ENCODE results near the gene CPT1C.
A peak's percentile ranks its signal among the peaks of the same experiment; 100 is the strongest.
"Not testable (repeated sequence)": the region's sequence is repeated elsewhere in the genome, so short reads cannot be mapped to it uniquely, and the experiment has no call there.

Gene CPT1C

GRCh38 chr19:49710372-49710951 is 19.5 kb downstream of the CPT1C start:
- peak; percentile 70 for DNase-seq

DNA sequence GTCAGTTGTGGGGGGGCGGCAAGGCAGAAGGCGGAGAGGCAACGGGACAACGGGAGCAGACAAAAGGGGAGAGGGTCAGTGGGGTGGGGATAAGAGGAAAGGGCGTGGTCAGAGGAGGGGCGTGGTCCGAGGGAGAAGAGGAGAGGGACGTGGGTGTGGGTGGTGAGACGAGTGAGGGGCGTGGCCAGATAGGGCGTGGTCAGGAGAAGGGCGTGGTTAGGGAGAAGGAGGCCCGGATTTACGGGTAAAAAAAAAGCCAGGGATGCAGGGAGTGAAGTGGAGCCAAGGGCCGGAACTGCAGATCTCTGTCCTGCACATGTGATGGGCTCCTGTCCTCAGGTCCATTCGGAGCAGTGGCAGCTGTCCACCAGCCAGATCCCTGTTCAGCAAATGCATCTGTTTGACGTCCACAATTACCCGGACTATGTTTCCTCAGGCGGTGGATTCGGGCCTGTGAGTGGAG is 21.5 kb downstream of the CPT1C start:
- peak; percentile 84 for DNase-seq

GRCh38 chr19:49713236-49713845 is 22.4 kb downstream of the CPT1C start:
- peak; percentile 81 for DNase-seq

- no peak for DNase-seq
Observed at GRCh38 chr19:49716154-49716553, 25.2 kb downstream of the CPT1C start.

DNA sequence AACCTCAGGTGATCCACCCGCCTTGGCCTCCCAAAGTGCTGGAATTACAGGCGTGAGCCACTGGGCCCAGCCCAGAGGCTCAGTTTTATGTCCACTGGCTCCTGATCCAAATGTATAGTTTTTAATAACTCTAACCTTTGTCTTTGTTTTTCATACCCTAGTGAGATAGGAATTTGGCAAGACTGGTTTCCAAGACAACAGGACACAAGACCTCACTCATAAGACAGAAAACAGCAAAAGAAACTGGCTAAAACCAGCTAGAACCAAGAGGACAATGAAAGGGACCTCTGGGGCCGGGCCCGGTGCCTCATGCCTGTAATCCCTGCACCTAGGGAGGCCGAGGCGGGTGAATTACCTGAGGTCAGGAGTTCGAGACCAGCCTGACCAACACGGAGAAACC is 27.6 kb downstream of the CPT1C start:
- DNase-seq: no peak

GRCh38 chr19:49718991-49719390 is 28.1 kb downstream of the CPT1C start:
- DNase-seq: no peak

DNA sequence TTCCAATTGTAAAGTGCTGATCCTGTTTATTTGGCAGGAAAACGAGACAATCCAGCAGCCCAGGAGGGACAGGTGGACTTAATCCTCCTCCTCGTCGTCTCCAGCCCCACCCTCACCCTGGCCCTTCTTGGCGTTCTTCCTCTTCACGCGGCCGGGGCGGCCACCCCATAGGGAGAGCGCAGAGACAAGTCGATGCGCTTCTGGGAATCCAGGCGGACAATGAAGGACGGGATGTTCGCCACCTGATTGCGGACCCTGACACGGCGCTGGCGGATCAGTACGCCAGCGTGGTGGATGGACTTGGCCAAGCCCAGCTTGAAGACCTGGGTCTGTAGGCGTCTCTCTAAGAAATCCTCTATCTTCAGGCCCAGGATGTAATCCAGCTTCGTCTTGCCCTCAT is 28.5 kb downstream of the CPT1C start:
- DNase-seq: not testable (repeated sequence)

DNA sequence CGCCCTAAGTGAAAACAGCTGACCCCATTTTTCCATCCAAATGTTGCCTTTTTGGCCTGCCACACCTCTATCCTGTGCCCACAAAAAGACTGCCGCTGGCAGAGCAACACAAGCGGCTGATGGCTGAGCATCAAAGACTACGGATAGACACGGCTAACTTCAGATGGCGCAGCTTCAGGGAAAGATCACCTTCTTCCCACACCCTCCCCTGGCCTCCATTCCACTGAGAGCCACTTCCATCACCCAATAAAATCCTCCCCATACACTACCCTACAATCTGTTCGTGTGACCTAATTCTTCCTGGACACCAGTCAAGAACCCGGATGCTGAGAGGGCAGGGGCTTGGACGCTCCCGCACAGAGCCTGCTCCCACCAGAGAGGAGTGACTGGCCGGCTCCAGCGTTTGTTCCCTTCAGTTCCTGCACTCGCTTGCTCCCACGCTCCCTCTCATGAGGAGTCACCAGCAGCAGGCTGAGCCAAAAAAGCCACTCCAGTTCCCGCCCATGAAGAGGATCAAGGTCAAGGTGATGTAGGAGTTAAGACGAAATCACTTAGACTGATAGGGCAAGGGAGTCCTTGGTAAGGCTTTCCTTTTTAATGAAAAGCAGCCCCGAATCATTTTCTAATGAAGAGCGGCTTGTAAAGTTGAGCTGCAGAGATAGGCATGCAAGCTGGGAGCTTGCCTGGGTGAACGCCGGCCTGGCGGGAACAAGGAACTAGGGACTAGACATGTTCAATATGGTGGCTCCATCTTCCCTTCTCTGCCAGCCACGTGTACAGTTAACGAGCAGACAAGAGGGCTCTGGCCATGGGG is 36.5 kb downstream of the CPT1C start:
- DNase-seq: no peak

GRCh38 chr19:49730166-49730565 is 39.2 kb downstream of the CPT1C start:
- no peak for DNase-seq

DNA sequence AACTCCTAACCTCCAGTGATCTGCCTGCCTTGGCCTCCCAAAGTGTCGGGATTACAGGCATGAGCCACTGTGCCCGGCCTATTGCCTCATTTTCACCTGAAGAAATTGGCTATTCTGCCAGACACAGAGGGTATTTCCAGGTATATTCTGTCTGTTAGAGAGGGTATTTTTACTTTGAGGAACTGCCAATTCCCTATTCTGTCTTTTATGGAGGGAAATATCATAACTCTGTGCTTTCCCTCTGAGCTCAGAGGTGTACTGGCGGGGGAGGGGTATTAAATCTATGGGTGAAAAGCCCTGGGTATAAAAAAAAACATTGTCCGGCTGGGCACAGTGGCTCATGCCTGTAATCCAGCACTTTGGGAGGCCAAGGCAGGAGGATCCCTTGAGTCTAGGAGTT is 47.4 kb downstream of the CPT1C start:
- DNase-seq: no peak

DNA sequence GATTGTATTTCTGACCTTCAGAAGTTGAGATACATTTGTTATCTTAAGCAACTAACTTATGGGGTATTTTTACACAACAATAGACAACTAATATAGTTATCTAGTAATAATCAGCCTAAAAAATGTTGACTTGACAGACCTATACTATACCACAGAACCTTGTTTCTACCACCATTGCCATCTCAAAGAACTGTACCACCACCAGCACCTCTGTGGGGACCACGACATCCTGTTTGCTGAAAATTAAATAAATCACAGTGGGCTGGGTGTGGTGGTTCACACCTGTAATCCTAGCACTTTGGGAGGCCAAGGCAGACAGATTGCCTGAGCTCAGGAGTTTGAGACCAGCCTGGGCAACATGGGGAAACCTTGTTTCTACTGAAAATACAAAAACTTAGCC is 48.2 kb downstream of the CPT1C start:
- no peak for DNase-seq

GRCh38 chr19:49739933-49740332 is 49.0 kb downstream of the CPT1C start:
- DNase-seq: no peak

DNA sequence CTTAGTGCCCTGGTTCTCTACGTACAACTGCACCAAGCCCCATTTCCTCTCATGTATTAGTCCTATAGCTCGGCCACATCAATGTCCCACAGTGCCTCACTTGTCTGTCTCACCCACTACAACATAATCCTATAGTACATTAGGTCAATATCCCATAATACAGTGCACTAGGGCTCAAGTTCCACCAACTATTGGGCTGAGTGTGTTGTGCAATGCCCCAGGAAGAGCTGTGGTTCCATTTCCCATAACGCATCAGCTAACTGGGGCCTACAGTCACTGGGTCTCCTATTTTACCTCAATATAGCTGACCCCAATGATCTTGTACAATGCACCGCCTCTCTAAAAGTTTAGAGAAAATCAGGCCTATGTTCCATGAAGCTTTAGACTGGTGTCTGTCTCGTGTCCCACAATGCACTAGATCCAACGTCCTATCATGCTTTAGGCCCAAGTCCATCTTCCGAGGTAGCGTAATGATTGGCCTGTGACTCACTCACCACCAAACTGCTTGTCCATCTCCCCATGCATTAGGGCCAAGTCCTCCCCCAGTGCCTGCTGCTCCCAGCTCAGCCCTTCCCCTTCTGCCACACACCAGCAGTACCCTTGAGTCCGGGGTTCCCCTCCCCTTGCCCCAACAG is 50.4 kb downstream of the CPT1C start:
- DNase-seq: no peak

DNA sequence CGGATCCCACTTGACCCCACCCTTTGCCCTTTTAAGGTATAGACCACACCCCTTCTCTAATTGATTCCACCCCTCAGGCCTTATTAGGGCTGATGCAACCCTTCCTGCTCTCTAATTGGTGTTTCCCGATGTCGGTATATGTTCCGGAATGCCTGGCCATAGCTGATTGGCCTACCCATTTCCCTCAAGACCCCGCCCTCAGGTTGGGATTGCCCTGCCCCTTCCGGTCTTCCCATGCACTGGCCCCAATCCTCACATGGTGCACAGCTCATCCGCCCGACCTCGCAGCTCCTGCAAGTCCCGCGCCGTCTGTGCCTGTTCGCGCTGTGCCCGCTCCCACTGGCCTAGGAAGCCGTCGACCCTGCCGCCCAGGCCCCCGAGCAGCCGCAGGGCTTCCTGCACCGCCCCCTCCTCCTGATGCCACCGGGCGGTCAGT is 54.0 kb downstream of the CPT1C start:
- no peak for DNase-seq

DNA sequence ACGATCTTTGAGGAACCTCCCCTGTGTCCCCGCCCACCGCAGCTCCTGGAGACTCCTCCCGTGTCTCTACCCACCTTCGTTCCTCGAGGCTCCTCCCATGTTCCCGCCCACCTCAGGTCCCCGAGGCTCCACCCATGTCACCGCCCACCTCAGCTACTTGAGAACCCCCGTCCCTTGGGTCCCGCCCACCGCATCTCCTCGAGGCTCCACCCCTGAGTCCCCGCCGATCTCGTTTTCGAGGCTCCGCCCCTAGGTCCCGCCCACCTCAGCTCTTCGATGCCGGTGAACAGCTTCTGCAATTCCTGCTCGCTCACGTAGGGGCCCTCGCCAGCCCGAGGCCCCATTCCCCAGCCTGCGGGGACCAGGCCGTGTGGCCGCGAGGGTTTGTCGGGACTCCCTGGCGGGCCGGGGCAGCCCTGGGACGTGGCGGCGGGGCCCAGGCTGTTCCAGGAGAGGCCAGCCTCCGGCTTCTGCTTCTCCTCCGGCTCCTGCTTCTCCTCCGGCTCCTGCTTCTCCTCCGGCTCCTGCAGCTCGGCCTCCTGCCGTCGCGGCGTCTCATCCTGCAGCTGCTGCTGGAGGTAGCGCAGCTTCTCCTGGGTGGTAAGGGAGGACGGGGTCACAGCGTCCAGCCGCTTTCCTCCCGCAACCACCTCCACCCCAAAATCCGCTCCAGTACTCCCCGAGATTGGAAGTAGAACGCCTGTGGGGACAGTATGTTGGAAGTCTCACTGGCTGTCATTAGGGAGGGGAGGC is 55.5 kb downstream of the CPT1C start:
- peak; percentile 62 for DNase-seq

DNA sequence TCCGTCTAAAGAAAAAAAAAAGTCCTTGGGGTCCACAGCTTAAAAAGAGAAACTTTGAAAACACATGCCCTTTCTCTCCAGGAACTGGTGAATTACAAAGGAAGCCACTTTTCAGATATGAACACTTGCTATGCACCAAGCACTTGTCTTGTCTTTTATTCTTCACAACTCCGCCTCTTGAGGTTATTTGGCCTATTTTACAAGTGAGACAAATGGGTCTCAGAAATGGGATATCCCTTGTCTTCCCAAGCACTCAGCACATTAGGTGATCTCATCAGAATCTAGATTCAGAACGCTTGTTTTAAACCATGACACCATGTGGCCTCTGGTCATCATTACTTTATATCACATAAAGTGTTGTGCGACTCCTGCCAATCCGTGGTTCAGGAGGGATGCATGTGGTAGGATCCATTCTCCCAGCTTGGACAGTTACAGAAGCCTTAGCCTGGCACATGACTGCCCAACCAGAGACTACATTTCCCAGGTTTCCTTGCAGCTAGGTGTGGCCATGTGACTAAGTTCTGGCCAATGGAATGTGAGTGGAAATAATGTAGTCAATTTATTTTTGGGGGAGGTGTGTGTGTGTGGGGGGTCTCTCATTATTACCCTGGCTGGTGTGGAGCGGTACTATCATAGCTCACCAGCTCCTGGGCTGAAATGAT is 58.3 kb downstream of the CPT1C start:
- no peak for DNase-seq

GRCh38 chr19:49749771-49750170 is 58.9 kb downstream of the CPT1C start:
- no peak for DNase-seq

GRCh38 chr19:49752701-49753100 is 61.8 kb downstream of the CPT1C start:
- no peak for DNase-seq

GRCh38 chr19:49755956-49756355 is 65.0 kb downstream of the CPT1C start:
- DNase-seq: no peak

DNA sequence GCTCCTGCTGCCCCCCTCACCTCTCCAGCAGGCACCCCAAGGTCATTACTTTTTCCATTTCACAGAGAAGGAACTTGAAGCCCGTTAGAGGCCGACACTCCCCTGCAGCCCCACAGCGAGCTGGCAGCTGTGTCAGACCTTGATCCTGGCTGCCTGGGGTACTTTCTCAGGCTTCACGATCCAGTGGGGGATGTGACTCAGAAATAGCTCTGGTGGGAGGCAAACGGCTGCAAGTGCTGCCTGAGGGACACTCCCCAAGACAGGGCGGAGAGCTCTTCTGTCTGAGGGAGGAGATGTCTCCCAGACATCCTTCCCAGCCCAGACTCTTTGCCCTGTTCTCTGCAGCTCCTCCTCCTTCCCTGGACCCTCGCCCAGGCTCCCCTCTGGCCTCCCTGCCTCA is 67.4 kb downstream of the CPT1C start:
- peak; percentile 92 for DNase-seq

DNA sequence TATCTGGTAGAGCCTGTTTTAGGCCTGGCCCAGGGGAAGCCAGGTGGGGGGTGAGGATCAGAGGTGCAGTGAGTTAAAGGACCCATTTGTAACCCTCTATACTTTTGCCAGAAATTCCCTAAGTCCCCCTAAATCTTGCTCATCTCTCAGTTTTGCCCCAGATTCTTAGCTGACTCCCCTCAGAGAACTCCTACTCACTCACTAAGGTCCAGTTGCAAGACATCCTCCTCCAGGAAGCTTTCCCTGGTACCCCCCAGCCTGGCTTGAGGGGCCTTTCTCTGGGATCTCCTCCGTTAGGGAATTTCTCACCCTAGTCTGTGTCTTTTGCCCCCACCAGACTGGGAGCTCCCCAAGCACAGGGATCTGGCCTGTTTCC is 70.3 kb downstream of the CPT1C start:
- no peak for DNase-seq

GRCh38 chr19:49761625-49762311 is 70.9 kb downstream of the CPT1C start:
- peak; percentile 78 for DNase-seq

Data from islet precursor cell (in vitro differentiated cells).